Activated CD4-positive, alpha-beta T cell treated with anti-CD3 and anti-CD28 coated beads, Interleukin-2, amount 50 U/mL, for 48 hours (primary cell): ENCODE data around the gene ACSF3.
A peak's percentile ranks its signal among the peaks of the same experiment; 100 is the strongest.
"Not testable (repeated sequence)": the region's sequence is repeated elsewhere in the genome, so short reads cannot be mapped to it uniquely, and the experiment has no call there.

Source experiments
- DNase-seq, 2 experiments: peaks; one replicate each; pipeline ENCODE4 v3.0.0-alpha.2; 2020

Gene ACSF3

GRCh38 chr16:89074072-89074674, 19.5 kb upstream of the ACSF3 start:
- DNase-seq, result not testable (repeated sequence)

- no peak for DNase-seq
Measured at GRCh38 chr16:89074803-89075688, 18.6 kb upstream of the ACSF3 start.

GRCh38 chr16:89076159-89076558, 17.5 kb upstream of the ACSF3 start:
- DNase-seq, result no peak

- DNase-seq, result no peak
Measured at GRCh38 chr16:89077076-89077475, 16.6 kb upstream of the ACSF3 start.

GRCh38 chr16:89078172-89078571, 15.5 kb upstream of the ACSF3 start:
- DNase-seq, result no peak

- no peak for DNase-seq
Measured at GRCh38 chr16:89079434-89079980, 14.1 kb upstream of the ACSF3 start.

- no peak for DNase-seq
Measured at GRCh38 chr16:89080196-89080853, 13.3 kb upstream of the ACSF3 start.

- no peak for DNase-seq
Measured at GRCh38 chr16:89081556-89081955, 12.1 kb upstream of the ACSF3 start.

GRCh38 chr16:89084411-89084810, 9.2 kb upstream of the ACSF3 start:
- DNase-seq, result no peak

- no peak for DNase-seq
Measured at GRCh38 chr16:89084814-89085612, 8.6 kb upstream of the ACSF3 start.

- DNase-seq, result no peak
Measured at GRCh38 chr16:89085755-89086154, 7.9 kb upstream of the ACSF3 start.

- DNase-seq, result no peak
Measured at GRCh38 chr16:89087922-89088497, 5.6 kb upstream of the ACSF3 start.

GRCh38 chr16:89089120-89089519, 4.5 kb upstream of the ACSF3 start:
- no peak for DNase-seq

- no peak for DNase-seq
Measured at GRCh38 chr16:89090182-89090630, 3.4 kb upstream of the ACSF3 start.

GRCh38 chr16:89090669-89091426, 2.8 kb upstream of the ACSF3 start:
- no peak for DNase-seq

- DNase-seq, result no peak
Measured at GRCh38 chr16:89092013-89092412, 1.6 kb upstream of the ACSF3 start.

- not testable (repeated sequence) for DNase-seq
Measured at GRCh38 chr16:89093252-89093601, 425 bp upstream of the ACSF3 start.

GRCh38 chr16:89094252-89094879, 714 bp downstream of the ACSF3 start:
- DNase-seq, result peak; percentile 44 to 46

GRCh38 chr16:89094880-89095258, 1.2 kb downstream of the ACSF3 start:
- no peak for DNase-seq

GRCh38 chr16:89095491-89095951, 1.9 kb downstream of the ACSF3 start:
- DNase-seq, result no peak
